GM23338 (cell line): ENCODE measurements around the gene SPCS2. TPM values are rescaled to one million over a fixed set of nuclear protein-coding genes. Genes with fewer than 3 reads are reported as not detected.

Experiments
- ATAC-seq: fragments of 200-7000 bp; cut with Tn5 transposase; 3 replicates; pipeline ENCODE4 v1.9.1; 2020
- DNase-seq: peaks from one replicate; pipeline ENCODE4 v3.0.0-alpha.2; 2015; ENCODE audit warnings: low spot score
- H2AFZ ChIP-seq: fragments of 200-600 bp; sonication (generic); 2 replicates; pipeline ENCODE4 v1.8.0; 2016; ENCODE audit warnings: antibody characterized with exemption, mild to moderate bottlenecking, moderate library complexity
- H3F3A ChIP-seq: fragments of 200-600 bp; sonication (generic); replicated peaks from 2 replicates; pipeline ENCODE4 v1.8.0; 2017; ENCODE audit warnings: antibody characterized with exemption, mixed run types, low read depth
- H3K27ac ChIP-seq: fragments of 200-600 bp; sonication (generic); 2 replicates; pipeline ENCODE4 v1.6.1; 2016; ENCODE audit warnings: low read depth
- H3K27me3 ChIP-seq: fragments of 200-600 bp; sonication (generic); 2 replicates; pipeline ENCODE4 v1.8.0; 2016; ENCODE audit warnings: mild to moderate bottlenecking, mixed run types, moderate library complexity; ENCODE audit not compliant: insufficient read depth
- H3K36me3 ChIP-seq: fragments of 200-600 bp; sonication (generic); 2 replicates; pipeline ENCODE4 v1.8.0; 2016; ENCODE audit warnings: mild to moderate bottlenecking; ENCODE audit not compliant: insufficient read depth
- H3K4me1 ChIP-seq: fragments of 200-600 bp; sonication (generic); 2 replicates; pipeline ENCODE4 v1.8.0; 2016; ENCODE audit warnings: mild to moderate bottlenecking, moderate library complexity; ENCODE audit not compliant: insufficient read depth
- H3K4me2 ChIP-seq: fragments of 200-600 bp; sonication (generic); 2 replicates; pipeline ENCODE4 v1.7.1; 2017; ENCODE audit warnings: mixed run types
- H3K4me3 ChIP-seq: fragments of 200-600 bp; sonication (generic); 2 replicates; pipeline ENCODE4 v1.6.1; 2016; ENCODE audit warnings: mixed run types
- H3K79me2 ChIP-seq: fragments of 200-600 bp; sonication (generic); replicated peaks from 2 replicates; pipeline ENCODE4 v1.8.0; 2017; ENCODE audit warnings: mild to moderate bottlenecking; ENCODE audit not compliant: insufficient read depth
- H3K9me2 ChIP-seq: fragments of 200-600 bp; sonication (generic); 2 replicates; pipeline ENCODE4 v1.8.0; 2017; ENCODE audit not compliant: insufficient read depth
- H4K20me1 ChIP-seq: fragments of 200-600 bp; sonication (generic); replicated peaks from 2 replicates; pipeline ENCODE4 v1.8.0; 2017; ENCODE audit warnings: mild to moderate bottlenecking; ENCODE audit not compliant: insufficient read depth
- H3K27ac Mint-ChIP-seq: 2 replicates; pipeline ENCODE4 v1.8.0; 2020; ENCODE audit warnings: inconsistent platforms, mild to moderate bottlenecking, moderate library complexity, mixed read lengths
- H3K27me3 Mint-ChIP-seq: 3 replicates; pipeline ENCODE4 v1.8.0; 2022; ENCODE audit warnings: low read depth, mild to moderate bottlenecking, moderate library complexity, mixed read lengths, inconsistent platforms; ENCODE audit not compliant: insufficient read depth, poor library complexity
- H3K36me3 Mint-ChIP-seq: 3 replicates; pipeline ENCODE4 v1.8.0; 2021; ENCODE audit warnings: low read depth, mild to moderate bottlenecking, inconsistent platforms, moderate library complexity, mixed read lengths
- H3K4me1 Mint-ChIP-seq: 3 replicates; pipeline ENCODE4 v1.8.0; 2020; ENCODE audit warnings: mild to moderate bottlenecking, inconsistent platforms, mixed read lengths
- H3K4me3 Mint-ChIP-seq: 3 replicates; pipeline ENCODE4 v1.8.0; 2021; ENCODE audit warnings: moderate library complexity, mild to moderate bottlenecking, inconsistent platforms, mixed read lengths
- H3K9me3 Mint-ChIP-seq: 3 replicates; pipeline ENCODE4 v1.8.0; 2020; ENCODE audit warnings: moderate library complexity, mild to moderate bottlenecking, inconsistent platforms, mixed read lengths
- CREB1 ChIP-seq: fragments of 250-450 bp; sonication (Bioruptor Pico); IDR thresholded peaks from 2 replicates; pipeline ENCODE4 v1.5.0; 2020; ENCODE audit warnings: low read depth, mild to moderate bottlenecking, moderate library complexity
- EZH2 ChIP-seq: fragments of 200-600 bp; sonication (generic); IDR thresholded peaks from one replicate; pipeline ENCODE4 v1.8.0; 2017; ENCODE audit warnings: antibody characterized with exemption, mild to moderate bottlenecking, low read depth; ENCODE audit not compliant: unreplicated experiment
- EZH2phosphoT487 ChIP-seq: fragments of 200-600 bp; sonication (generic); IDR thresholded peaks from one replicate; pipeline ENCODE4 v1.8.1; 2018; ENCODE audit warnings: antibody characterized with exemption; ENCODE audit not compliant: unreplicated experiment
- JUNB ChIP-seq: IDR thresholded peaks from one replicate; pipeline ENCODE4 v1.6.1; 2016; ENCODE audit warnings: antibody characterized with exemption; ENCODE audit not compliant: unreplicated experiment
- NANOG ChIP-seq: IDR thresholded peaks from 2 replicates; pipeline ENCODE4 v1.6.1; 2016; ENCODE audit warnings: antibody characterized with exemption, borderline replicate concordance
- POLR2AphosphoS5 ChIP-seq: IDR thresholded peaks from 2 replicates; pipeline ENCODE4 v1.6.1; 2016; ENCODE audit warnings: antibody characterized with exemption, low read depth
- STAT1 ChIP-seq: IDR thresholded peaks from one replicate; pipeline ENCODE4 v1.6.1; 2016; ENCODE audit warnings: antibody characterized with exemption; ENCODE audit not compliant: unreplicated experiment
- ZNF114 ChIP-seq: fragments of 250-450 bp; sonication (Bioruptor Pico); IDR thresholded peaks from 2 replicates; pipeline ENCODE4 v1.5.0; 2020; ENCODE audit warnings: mild to moderate bottlenecking, moderate library complexity
- ZNF331 ChIP-seq: fragments of 250-450 bp; sonication (Bioruptor Pico); IDR thresholded peaks from 2 replicates; pipeline ENCODE4 v1.5.0; 2020; ENCODE audit warnings: low read depth, mild to moderate bottlenecking, moderate library complexity
- polyA plus RNA-seq: library from polyadenylated mRNA; unstranded; fragments of >200 nt; fragmentation: Nextera tagmentation; extraction: Ambion mirVana; gene quantifications from 2 replicates; pipeline ENCODE4 v1.2.1, GENCODE V29; 2016
- total RNA-seq: library from RNA; depleted of rRNA; stranded (reverse); fragments of >200 nt; shearing (Covaris generic); gene quantifications from 2 replicates; pipeline ENCODE4 v1.2.3, GENCODE V29; 2014
- TF ChIP-seq, protein P1 (sequence below), 2 experiments: fragments of 200-600 bp in 1 of 2; sonication (generic) in 1 of 2; conservative IDR thresholded peaks; 2 replicates each; pipeline versions ENCODE4 v1.5.1 to v1.6.1; 2016 to 2017; ENCODE audit warnings: antibody characterized with exemption in 2 of 2, low read depth in 2 of 2, mild to moderate bottlenecking in 2 of 2, moderate library complexity in 1 of 2
- TF ChIP-seq, protein P2 (sequence below): IDR thresholded peaks from 2 replicates; pipeline ENCODE4 v1.6.1; 2016; ENCODE audit warnings: antibody characterized with exemption
- TF ChIP-seq, protein P3 (sequence below): IDR thresholded peaks from one replicate; pipeline ENCODE4 v1.6.1; 2018; ENCODE audit warnings: antibody characterized with exemption; ENCODE audit not compliant: unreplicated experiment

Gene SPCS2
- total and polyA plus RNA-seq, 2 experiments from 2014 or later: 115 to 334 TPM

DNA sequence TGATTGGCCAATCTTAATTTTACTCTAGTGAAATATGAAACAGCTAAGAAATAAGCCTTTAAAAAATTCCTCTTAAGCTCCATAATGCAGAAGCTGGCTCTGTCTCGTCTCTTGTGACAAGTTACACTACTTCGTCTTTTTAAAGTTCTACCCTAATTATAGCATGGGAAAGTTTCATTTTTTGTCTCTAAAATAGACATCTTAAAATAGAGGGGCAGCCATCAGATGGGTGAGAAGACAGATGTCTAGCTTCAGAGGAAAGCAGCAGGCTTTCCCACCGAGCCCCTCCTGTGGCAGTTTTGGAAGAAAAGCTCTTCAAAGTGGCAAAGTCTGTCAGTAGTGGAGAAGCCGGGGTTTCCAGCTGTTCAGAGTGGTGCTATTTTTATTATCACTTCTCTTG, 39.7 kb upstream of the SPCS2 start (continued):
- TF ChIP-seq, protein P1, sequence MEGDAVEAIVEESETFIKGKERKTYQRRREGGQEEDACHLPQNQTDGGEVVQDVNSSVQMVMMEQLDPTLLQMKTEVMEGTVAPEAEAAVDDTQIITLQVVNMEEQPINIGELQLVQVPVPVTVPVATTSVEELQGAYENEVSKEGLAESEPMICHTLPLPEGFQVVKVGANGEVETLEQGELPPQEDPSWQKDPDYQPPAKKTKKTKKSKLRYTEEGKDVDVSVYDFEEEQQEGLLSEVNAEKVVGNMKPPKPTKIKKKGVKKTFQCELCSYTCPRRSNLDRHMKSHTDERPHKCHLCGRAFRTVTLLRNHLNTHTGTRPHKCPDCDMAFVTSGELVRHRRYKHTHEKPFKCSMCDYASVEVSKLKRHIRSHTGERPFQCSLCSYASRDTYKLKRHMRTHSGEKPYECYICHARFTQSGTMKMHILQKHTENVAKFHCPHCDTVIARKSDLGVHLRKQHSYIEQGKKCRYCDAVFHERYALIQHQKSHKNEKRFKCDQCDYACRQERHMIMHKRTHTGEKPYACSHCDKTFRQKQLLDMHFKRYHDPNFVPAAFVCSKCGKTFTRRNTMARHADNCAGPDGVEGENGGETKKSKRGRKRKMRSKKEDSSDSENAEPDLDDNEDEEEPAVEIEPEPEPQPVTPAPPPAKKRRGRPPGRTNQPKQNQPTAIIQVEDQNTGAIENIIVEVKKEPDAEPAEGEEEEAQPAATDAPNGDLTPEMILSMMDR (conservative IDR thresholded peaks at IDR 0.05; ENCODE audit: low read depth in 2 of 2): no peak
- TF ChIP-seq CREB1 (CRISPR knock-in tag) (no peak), NANOG (no peak), STAT1 (no peak), EZH2 (no peak), JUNB (no peak), ZNF331 (no peak), POLR2AphosphoS5 (no peak), ZNF114 (CRISPR knock-in tag) (no peak)
- TF ChIP-seq, protein P2, sequence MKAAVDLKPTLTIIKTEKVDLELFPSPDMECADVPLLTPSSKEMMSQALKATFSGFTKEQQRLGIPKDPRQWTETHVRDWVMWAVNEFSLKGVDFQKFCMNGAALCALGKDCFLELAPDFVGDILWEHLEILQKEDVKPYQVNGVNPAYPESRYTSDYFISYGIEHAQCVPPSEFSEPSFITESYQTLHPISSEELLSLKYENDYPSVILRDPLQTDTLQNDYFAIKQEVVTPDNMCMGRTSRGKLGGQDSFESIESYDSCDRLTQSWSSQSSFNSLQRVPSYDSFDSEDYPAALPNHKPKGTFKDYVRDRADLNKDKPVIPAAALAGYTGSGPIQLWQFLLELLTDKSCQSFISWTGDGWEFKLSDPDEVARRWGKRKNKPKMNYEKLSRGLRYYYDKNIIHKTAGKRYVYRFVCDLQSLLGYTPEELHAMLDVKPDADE: no peak
- TF ChIP-seq, protein P3, sequence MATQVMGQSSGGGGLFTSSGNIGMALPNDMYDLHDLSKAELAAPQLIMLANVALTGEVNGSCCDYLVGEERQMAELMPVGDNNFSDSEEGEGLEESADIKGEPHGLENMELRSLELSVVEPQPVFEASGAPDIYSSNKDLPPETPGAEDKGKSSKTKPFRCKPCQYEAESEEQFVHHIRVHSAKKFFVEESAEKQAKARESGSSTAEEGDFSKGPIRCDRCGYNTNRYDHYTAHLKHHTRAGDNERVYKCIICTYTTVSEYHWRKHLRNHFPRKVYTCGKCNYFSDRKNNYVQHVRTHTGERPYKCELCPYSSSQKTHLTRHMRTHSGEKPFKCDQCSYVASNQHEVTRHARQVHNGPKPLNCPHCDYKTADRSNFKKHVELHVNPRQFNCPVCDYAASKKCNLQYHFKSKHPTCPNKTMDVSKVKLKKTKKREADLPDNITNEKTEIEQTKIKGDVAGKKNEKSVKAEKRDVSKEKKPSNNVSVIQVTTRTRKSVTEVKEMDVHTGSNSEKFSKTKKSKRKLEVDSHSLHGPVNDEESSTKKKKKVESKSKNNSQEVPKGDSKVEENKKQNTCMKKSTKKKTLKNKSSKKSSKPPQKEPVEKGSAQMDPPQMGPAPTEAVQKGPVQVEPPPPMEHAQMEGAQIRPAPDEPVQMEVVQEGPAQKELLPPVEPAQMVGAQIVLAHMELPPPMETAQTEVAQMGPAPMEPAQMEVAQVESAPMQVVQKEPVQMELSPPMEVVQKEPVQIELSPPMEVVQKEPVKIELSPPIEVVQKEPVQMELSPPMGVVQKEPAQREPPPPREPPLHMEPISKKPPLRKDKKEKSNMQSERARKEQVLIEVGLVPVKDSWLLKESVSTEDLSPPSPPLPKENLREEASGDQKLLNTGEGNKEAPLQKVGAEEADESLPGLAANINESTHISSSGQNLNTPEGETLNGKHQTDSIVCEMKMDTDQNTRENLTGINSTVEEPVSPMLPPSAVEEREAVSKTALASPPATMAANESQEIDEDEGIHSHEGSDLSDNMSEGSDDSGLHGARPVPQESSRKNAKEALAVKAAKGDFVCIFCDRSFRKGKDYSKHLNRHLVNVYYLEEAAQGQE: no peak

DNA sequence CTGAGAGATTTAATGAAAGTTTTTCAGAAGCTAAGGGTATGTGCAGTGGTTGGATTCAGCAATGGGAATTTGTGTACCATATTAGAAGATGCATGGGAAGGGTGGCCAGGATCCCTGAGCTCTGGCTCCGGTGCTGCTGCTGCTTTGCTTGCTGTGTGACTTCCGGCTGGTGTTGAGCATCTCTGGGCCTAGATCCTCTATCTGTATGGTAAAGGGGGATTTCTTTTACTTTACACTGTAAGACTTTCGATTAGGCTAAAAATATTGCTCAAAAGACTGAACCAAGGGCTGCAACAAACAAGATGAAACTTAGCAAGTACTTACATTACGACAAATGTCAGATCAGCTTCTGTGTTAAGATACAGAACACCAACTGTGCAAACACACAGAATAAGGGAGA, 39.3 kb upstream of the SPCS2 start:
- Histone ChIP-seq H3K79me2 (no peaks in the 10 kb centered on the region), H3F3A (no peaks in the 10 kb centered on the region), H4K20me1 (no peaks in the 10 kb centered on the region), H3K4me1 (no peaks in the 10 kb centered on the region), H3K27ac (no peak overlapping the region), H3K4me3 (no peak overlapping the region), H3K9me2 (no peaks in the 10 kb centered on the region), H2AFZ (no peak overlapping the region), H3K36me3 (no peaks in the 10 kb centered on the region), H3K4me2 (no peak overlapping the region), H3K27me3 (no peaks in the 10 kb centered on the region)
- Mint-ChIP-seq H3K4me1 (no peaks in the 10 kb centered on the region), H3K27me3 (no peaks in the 10 kb centered on the region), H3K9me3 (no peaks in the 10 kb centered on the region), H3K36me3 (no peaks in the 10 kb centered on the region), H3K4me3 (no peak overlapping the region), H3K27ac (no peak overlapping the region)
- no peak for DNase-seq
- ATAC-seq: no peak
- no peak for TF ChIP-seq ZNF114 (CRISPR knock-in tag)
- no peak for TF ChIP-seq STAT1
- no peak for TF ChIP-seq EZH2phosphoT487
- TF ChIP-seq JUNB: no peak
- TF ChIP-seq, protein P1 (conservative IDR thresholded peaks at IDR 0.05; ENCODE audit: low read depth in 2 of 2): no peak
- TF ChIP-seq POLR2AphosphoS5: no peak
